KMS-11 (cell line): ENCODE data around the gene SLIT1.
A peak's percentile ranks its signal among the peaks of the same experiment; 100 is the strongest.

Experiments
- H2AFZ ChIP-seq: fragments of 200-600 bp; sonication (generic); 2 replicates; pipeline ENCODE4 v1.6.1; 2016; ENCODE audit warnings: antibody characterized with exemption, mixed run types, low read depth
- H3K27ac ChIP-seq: fragments of 200-600 bp; sonication (generic); 2 replicates; pipeline ENCODE4 v1.6.1; 2016; ENCODE audit warnings: mild to moderate bottlenecking, mixed run types
- H3K27me3 ChIP-seq: fragments of 200-600 bp; sonication (generic); 2 replicates; pipeline ENCODE4 v1.6.1; 2017; ENCODE audit warnings: mild to moderate bottlenecking, low read depth, mixed run types, moderate library complexity; ENCODE audit not compliant: insufficient read depth
- H3K36me3 ChIP-seq: fragments of 200-600 bp; sonication (generic); 2 replicates; pipeline ENCODE4 v1.6.1; 2017; ENCODE audit warnings: mild to moderate bottlenecking, mixed run types; ENCODE audit not compliant: insufficient read depth
- H3K4me1 ChIP-seq: fragments of 200-600 bp; sonication (generic); 2 replicates; pipeline ENCODE4 v1.6.1; 2016; ENCODE audit warnings: mild to moderate bottlenecking, low read depth, mixed run types; ENCODE audit not compliant: poor library complexity, severe bottlenecking
- H3K4me2 ChIP-seq: fragments of 200-600 bp; sonication (generic); 2 replicates; pipeline ENCODE4 v1.7.0; 2016; ENCODE audit warnings: mild to moderate bottlenecking, mixed run types
- H3K4me3 ChIP-seq: fragments of 200-600 bp; sonication (generic); IDR thresholded peaks from 2 replicates; pipeline ENCODE4 v1.6.1; 2017; ENCODE audit warnings: low read depth, low read length, mixed read lengths; ENCODE audit not compliant: insufficient read depth
- H3K79me2 ChIP-seq: fragments of 200-600 bp; sonication (generic); 2 replicates; pipeline ENCODE4 v1.6.1; 2016; ENCODE audit warnings: low read depth, mixed run types; ENCODE audit not compliant: insufficient read depth
- H3K9ac ChIP-seq: fragments of 200-600 bp; sonication (generic); 2 replicates; pipeline ENCODE4 v1.6.1; 2016; ENCODE audit warnings: mild to moderate bottlenecking, mixed run types
- H4K20me1 ChIP-seq: fragments of 200-600 bp; sonication (generic); 2 replicates; pipeline ENCODE4 v1.6.1; 2016; ENCODE audit warnings: mild to moderate bottlenecking, mixed run types; ENCODE audit not compliant: insufficient read depth
- CTCF ChIP-seq: fragments of 200-600 bp; sonication (generic); conservative IDR thresholded peaks from 2 replicates; pipeline ENCODE4 v1.6.1; 2017; ENCODE audit warnings: low read depth, mild to moderate bottlenecking, antibody characterized with exemption, low read length, moderate library complexity, mixed read lengths

Gene SLIT1

DNA sequence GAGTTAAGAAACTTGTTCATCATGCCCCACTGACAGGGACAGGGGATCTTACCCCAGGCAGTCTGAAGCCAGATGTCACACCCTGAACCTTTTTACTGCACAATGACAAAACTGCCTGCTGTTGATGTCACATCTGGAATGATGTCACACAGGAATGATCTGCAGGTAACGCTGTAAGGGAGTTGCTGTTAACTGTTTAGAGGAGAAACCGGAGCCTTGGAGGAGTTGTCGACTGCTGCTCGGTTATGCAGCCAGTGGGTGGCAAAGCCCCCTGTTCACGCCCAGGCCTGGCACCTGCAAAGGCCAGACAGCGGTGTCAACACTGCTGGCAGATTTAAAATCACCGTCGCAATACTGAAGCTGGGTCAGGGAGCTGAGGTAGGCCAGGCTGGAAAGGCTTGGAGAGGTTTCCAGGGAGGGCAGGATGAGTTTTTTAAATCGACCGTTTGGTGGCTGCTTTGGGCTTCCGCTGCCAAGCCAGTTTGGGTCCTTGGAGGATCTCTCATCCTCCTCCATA, 10.0 kb upstream of the SLIT1 start:
- Histone ChIP-seq H3K9ac (peak overlapping the region; percentile 22; the same call in 1 of the 2 replicates), H4K20me1 (no peaks in the 10 kb centered on the region), H3K36me3 (no peaks in the 10 kb centered on the region), H3K4me1 (peaks cover 9% of the 10 kb centered on the region), H3K4me3 (no peak overlapping the region), H3K4me2 (peak overlapping the region; percentile 86), H3K79me2 (no peaks in the 10 kb centered on the region), H3K27me3 (no peaks in the 10 kb centered on the region), H2AFZ (peak overlapping the region; percentile 93; the same call in 1 of the 2 replicates), H3K27ac (no peak overlapping the region)
- TF ChIP-seq CTCF: no peak

DNA sequence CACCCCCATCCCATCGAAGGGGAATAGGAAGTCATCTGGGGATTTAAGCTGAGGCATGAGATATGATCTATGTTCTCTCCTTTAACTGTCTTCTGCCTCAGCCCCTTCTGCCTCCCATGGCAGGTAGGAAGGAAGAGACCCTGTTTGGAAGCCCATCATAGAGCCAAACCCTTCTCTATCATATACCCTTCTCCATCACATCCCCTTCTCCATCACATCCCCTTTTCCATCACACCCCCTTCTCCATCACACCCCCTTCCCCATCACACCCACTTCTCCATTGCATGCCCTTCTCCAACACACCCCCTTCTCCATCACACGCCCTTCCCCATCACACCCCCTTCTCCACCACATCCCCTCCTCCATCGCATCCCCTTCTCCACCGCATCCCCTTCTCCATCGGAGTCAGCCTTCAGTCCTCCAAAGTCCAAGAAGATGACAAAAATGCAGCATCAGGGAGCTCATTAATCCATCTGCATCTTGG, 7.2 kb upstream of the SLIT1 start:
- H3K4me1 ChIP-seq: peaks cover 9% of the 10 kb centered on the region
- H3K36me3 ChIP-seq: no peaks in the 10 kb centered on the region
- H3K4me2 ChIP-seq: no peak overlapping the region
- no peak overlapping the region for H3K9ac ChIP-seq
- H3K4me3 ChIP-seq: no peak overlapping the region
- H2AFZ ChIP-seq: no peak overlapping the region
- TF ChIP-seq CTCF: no peak
- H3K27ac ChIP-seq: no peak overlapping the region
- H4K20me1 ChIP-seq: no peaks in the 10 kb centered on the region
- H3K79me2 ChIP-seq: no peaks in the 10 kb centered on the region
- no peaks in the 10 kb centered on the region for H3K27me3 ChIP-seq

GRCh38 chr10:97190450-97190849, 4.7 kb upstream of the SLIT1 start:
- Histone ChIP-seq H4K20me1 (no peaks in the 10 kb centered on the region), H3K27ac (no peak overlapping the region), H3K4me1 (peaks cover 2% of the 10 kb centered on the region), H3K9ac (no peak overlapping the region), H3K4me2 (no peak overlapping the region), H3K4me3 (no peak overlapping the region), H3K36me3 (no peaks in the 10 kb centered on the region), H2AFZ (no peak overlapping the region), H3K79me2 (no peaks in the 10 kb centered on the region), H3K27me3 (no peaks in the 10 kb centered on the region)
- TF ChIP-seq CTCF: no peak

GRCh38 chr10:97188261-97188711, 2.5 kb upstream of the SLIT1 start:
- Histone ChIP-seq H3K27me3 (no peaks in the 10 kb centered on the region), H3K9ac (no peak overlapping the region), H3K4me1 (peaks cover 5% of the 10 kb centered on the region), H2AFZ (no peak overlapping the region), H3K36me3 (no peaks in the 10 kb centered on the region), H3K27ac (no peak overlapping the region), H3K79me2 (no peaks in the 10 kb centered on the region; the same call in 1 of the 2 replicates), H3K4me3 (no peak overlapping the region), H4K20me1 (no peaks in the 10 kb centered on the region), H3K4me2 (no peak overlapping the region)
- no peak for TF ChIP-seq CTCF
